ENCODE results near the gene P2RX5.

The P2RX5 gene

GRCh38 chr17:3678821-3679530 is 17.0 kb downstream of the P2RX5 start:
- no peak for DNase-seq

GRCh38 chr17:3678095-3678820 is 17.7 kb downstream of the P2RX5 start:
- DNase-seq = no peak

GRCh38 chr17:3675886-3676285 is 20.1 kb downstream of the P2RX5 start:
- no peak for DNase-seq

DNA sequence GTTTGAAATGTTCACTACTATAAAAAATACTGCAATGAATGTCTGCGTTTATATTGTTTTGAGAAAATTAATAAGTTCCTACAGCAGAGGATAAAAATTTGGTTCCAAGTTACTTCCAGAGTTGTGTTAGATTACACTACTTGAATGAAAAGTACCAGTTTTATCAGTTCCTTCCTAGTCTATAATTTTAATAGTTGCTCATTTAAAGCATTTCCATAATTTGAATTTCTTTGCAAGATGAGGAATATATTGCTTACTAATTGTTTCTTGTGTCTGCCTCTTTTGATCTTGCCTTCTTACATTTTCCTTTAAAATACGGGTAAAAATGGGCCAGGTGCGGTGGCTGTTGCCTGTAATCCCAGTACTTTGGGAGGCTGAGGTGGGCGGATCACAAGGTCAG is 23.4 kb downstream of the P2RX5 start:
- no peak for DNase-seq

GRCh38 chr17:3669548-3669947 is 26.4 kb downstream of the P2RX5 start:
- DNase-seq = no peak

DNA sequence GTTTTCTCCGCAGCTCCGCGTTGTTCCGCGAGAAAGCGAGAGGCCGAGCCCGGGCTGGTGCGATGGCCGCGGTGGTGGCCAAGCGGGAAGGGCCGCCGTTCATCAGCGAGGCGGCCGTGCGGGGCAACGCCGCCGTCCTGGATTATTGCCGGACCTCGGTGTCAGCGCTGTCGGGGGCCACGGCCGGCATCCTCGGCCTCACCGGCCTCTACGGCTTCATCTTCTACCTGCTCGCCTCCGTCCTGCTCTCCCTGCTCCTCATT is 26.9 kb downstream of the P2RX5 start:
- no peak for DNase-seq

DNA sequence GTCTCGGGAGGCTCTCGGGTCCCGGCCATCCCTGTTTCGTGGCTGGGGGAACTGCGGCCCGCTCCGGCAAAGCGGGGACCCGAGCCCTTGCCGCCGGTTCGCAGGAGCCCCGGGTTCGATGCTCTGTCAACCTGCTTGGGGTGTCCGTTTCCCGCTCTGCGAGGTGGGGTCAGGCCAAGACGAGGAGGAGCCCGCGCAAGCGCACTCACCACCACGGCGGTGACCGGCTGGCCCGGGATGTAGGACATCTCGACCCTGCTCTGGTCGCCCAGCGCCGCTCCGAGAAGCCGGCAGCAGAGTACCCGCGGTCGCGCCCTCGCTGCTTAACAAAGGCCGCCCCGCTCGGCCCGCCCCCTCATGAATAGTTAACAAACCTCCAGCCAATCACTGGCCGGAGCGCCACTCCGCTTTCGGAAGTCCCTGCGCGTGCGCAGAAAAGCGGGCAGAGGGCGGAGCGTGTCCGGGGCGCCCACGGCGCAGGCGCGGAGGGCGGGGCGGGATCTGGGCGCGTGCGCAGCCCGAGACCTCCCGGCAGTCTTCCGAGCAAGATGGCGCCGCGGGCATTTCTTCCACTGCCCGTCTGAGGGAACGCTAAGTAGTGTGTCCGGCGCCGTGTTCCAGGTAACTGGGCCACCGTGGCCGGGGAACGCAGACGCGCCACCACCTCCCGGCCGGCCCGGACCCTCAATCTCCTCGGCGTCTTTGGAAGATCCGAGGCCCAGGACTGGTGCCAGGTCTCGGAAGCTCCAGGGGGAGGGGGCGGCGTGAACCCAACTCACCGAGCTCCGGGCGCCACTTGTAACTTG is 27.5 kb downstream of the P2RX5 start, which contains the start of the genes EMC6 and TAX1BP3:
Gene EMC6, plus strand, starts transcription at position 534 of the 806 bp plus-strand sequence. CDS start 335 bp downstream, outside the sequence.
Gene TAX1BP3, minus strand, starts transcription at position 300 of the 806 bp plus-strand sequence. Its CDS starts 52 bp downstream, at position 248.
- peak; percentile 97 for DNase-seq

DNA sequence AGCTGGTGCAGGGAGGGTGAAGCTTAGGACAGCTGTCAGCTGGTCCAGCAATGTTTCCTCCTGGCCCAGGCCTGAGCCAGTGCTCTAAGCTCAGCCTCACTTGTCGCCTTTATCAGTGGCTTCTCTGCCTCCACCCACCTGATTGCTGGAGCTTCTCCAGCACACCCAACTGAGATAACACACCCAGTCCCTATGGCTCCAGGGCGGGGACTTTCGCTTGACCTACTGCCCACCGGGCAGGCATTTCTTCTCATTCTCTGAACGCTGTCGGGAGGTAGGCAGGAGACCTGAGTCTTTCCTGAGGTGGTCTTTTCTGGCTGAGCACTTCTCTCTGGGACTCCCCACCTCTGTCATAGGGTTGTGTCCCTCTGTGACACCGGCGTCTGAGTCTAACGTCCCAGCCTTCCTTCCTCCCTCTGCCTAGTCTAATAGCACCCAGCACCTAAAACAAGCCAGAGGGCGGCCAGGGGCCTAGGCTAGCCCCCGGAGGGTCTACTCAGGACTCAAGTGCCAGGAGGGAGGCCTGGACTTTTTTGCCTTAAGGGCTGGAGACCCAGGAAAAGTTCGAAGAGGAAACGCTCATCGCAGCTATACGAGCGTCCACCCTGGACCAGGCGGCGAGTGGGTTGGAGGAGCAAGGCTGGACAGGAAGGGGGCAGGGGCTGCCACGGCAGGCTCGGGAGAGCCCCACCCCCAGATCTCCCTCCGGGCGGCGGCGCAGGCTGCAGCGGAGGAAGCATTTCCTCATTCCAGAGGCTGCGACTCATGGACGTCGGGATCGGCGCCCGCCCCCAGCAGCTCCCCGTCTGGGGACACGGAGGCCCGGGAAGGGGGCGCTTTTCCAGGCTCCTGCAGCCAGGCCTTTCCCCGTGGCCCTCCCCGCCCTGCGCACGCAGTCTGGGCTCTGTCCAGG is 28.3 kb downstream of the P2RX5 start:
- peak; percentile 94 for DNase-seq

DNA sequence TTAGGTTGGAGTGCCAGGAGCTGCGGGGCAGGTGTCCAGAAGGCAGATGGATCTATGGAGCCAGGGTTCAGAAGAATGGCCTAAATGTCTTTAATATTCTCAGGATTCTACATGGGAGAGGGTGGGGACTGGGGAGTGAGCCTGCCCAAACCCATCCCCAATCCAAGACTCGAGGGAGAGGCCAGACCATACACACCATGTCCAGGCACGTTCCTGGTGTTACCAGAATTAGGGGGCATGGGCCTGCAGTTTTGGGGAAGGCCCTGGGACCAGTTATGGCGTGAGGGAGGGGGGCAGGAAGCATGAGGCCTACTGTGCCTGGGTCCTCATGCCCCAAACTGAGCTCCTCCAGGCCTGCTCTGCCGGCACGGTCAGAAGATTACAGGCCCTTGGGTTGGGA is 29.4 kb downstream of the P2RX5 start:
- DNase-seq = no peak

- DNase-seq = no peak
Observed at GRCh38 chr17:3665834-3666233, 30.1 kb downstream of the P2RX5 start.

DNA sequence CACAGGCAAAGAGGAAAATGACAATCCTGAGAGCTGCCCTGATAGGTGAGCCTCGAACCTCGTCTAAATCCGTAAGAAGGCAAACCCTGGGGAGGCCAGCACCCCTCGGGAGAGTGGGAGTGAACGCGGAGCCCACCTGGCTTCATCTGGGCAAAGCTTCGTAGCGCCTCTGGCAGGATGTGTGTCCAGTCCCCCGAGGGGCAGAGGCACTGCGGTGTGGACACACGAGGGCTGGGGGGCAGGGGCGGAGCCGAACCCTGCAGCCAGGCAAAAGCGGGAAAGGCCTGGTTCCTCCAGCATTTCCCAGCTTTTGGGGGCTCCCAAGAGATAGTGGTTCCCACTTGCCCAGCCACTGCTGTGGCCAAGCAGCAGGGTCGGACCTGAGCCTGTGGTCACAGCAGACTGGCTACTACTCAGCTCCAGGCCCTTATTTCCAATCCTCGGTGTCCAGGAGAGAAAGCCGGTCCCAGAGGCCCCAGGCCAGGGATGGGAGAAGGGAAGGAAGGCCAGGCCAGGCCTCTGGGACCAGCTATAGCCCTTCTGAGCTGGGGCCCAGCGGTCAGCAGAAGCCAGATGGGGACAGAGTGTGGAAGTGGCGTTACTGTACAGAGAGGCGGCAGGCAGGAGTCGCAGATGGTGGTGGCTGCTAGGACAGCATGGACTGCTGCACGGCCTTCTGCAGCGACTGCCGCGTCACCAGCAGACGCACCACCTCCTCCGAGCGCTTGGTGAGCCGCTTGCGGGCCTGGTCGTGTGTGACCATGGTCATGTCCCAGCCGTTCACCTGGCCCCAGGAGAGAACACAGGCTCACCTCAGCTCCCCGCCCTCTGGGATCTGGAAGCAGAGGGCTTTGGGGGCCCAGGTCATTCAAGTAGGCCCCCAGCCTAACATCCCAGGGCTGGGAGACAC is 32.6 kb downstream of the P2RX5 start:
- DNase-seq = no peak

- no peak for DNase-seq
Observed at GRCh38 chr17:3660311-3660891, 35.6 kb downstream of the P2RX5 start.

DNA sequence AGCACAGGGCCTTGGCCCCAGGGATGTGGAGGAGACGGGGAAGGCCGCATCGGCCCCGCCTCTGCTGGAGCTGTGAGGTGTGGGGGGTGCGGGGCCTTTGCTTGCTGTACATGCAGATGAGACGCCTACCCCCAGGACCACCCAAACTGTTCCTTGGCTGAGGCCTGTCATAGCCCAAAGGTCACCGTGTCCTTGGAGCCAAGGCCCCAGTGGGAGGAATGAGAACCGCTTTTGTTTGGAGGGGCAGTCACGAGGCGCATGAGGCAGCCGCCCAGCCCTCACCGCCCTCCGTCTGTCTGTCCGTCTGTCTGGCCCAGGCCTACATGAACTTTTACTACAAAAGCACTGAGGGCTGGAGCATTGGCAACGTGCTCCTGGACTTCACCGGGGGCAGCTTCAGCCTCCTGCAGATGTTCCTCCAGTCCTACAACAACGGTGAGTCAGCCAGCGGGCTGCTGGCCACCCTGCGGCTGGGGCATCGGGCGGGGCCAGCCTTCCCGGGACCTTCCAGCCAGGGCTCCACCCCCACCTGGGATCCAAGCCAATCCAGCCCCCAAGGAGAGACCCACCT is 36.3 kb downstream of the P2RX5 start:
- peak; percentile 61 for DNase-seq

GRCh38 chr17:3658784-3659449 is 37.0 kb downstream of the P2RX5 start:
- DNase-seq = no peak

- no peak for DNase-seq
Observed at GRCh38 chr17:3657874-3658783, 37.8 kb downstream of the P2RX5 start.

DNA sequence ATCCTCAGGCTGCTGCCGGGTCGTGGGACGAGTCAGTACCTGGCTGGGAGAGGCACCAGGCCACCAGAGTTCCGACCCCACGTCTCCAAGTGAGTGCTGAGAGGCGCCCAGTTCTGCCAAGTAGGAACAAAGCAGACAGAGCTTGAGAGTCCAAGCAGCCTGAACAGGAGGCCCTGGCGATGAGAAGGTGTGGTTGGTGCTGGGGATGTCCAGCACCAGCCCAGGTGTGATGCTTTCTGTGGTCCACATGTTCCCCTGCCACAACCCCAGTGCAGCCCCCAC is 38.4 kb downstream of the P2RX5 start:
- DNase-seq = no peak

GRCh38 chr17:3656755-3657587 is 39.0 kb downstream of the P2RX5 start:
- no peak for DNase-seq

- DNase-seq = no peak
Observed at GRCh38 chr17:3656353-3656752, 39.6 kb downstream of the P2RX5 start.
